BJ (cell line): ENCODE data around the gene CDK15. TPM values are rescaled to one million over a fixed set of nuclear protein-coding genes. Genes with fewer than 3 reads are reported as not detected.

Experiments
- CTCF ChIA-PET: fragments of 350-600 bp; formaldehyde crosslinking; extraction: SDS; loops from one replicate; lab custom pipeline; 2021; ENCODE audit warnings: antibody characterized with exemption, inconsistent platforms; lab: Yijun Ruan, JAX
- POLR2A ChIA-PET: fragments of 300-600 bp; sonication (Branson Sonifier 250); formaldehyde crosslinking; extraction: SDS; loops from one replicate; lab custom pipeline; 2021; ENCODE audit warnings: antibody characterized with exemption; lab: Charles Lee
- DNase-seq: peaks from one replicate; pipeline ENCODE4 v3.0.0-alpha.2; 2011; ENCODE audit warnings: low read depth
- H3K27me3 ChIP-seq: 2 replicates; pipeline ENCODE4 v1.6.0; 2011; ENCODE audit warnings: low read length; ENCODE audit not compliant: control insufficient read depth, insufficient read depth
- H3K36me3 ChIP-seq: 2 replicates; pipeline ENCODE4 v1.5.1; 2011; ENCODE audit warnings: low read length; ENCODE audit not compliant: control insufficient read depth, insufficient read depth
- H3K4me3 ChIP-seq: 2 replicates; pipeline ENCODE4 v1.5.1; 2011; ENCODE audit warnings: low read depth, mild to moderate bottlenecking, control low read depth, low read length
- CTCF ChIP-seq: IDR thresholded peaks from 2 replicates; pipeline ENCODE4 v1.5.1; 2011; ENCODE audit warnings: low read depth, mild to moderate bottlenecking, control low read depth, inconsistent platforms, low read length, moderate library complexity; ENCODE audit not compliant: insufficient read depth
- polyA plus RNA-seq: library from polyadenylated mRNA; depleted of rRNA; stranded (reverse); fragments of >200 nt; gene quantifications from 2 replicates; pipeline ENCODE4 v1.2.3, GENCODE V29; 2011

The CDK15 gene
- polyA plus RNA-seq, 1 experiment: 8.2 TPM

- CTCF ChIA-PET: interaction anchor here (2.3 kb wide), 1 partner anchor 12 kb away, joined by 6 read pairs; no protein-coding TSS in a partner anchor
- H3K36me3 ChIP-seq: no peaks in the 10 kb centered on the region
- POLR2A ChIA-PET: no interaction called here
- H3K27me3 ChIP-seq: no peaks in the 10 kb centered on the region
- no peak for TF ChIP-seq CTCF
- DNase-seq: no peak
- H3K4me3 ChIP-seq: no peak overlapping the region
Measured at GRCh38 chr2:201833781-201834180, 27.4 kb downstream of the CDK15 start.

GRCh38 chr2:201835066-201835465, 28.7 kb downstream of the CDK15 start:
- Histone ChIP-seq H3K4me3 (no peak overlapping the region), H3K36me3 (no peaks in the 10 kb centered on the region), H3K27me3 (no peaks in the 10 kb centered on the region)
- no peak for DNase-seq
- TF ChIP-seq CTCF: no peak
- ChIA-PET CTCF (interaction anchor here (1.2 to 2.3 kb wide), 2 partner anchors 10 to 20 kb away, joined by 3 to 6 read pairs; no protein-coding TSS in a partner anchor), POLR2A (no interaction called here)

- no peak for DNase-seq
- Histone ChIP-seq H3K36me3 (no peaks in the 10 kb centered on the region), H3K27me3 (no peaks in the 10 kb centered on the region), H3K4me3 (no peak overlapping the region)
- POLR2A ChIA-PET: no interaction called here
- no peak for TF ChIP-seq CTCF
- CTCF ChIA-PET: interaction anchor here (1.9 kb wide), 2 partner anchors 9 to 12 kb away, joined by 4 to 7 read pairs; no protein-coding TSS in a partner anchor
Measured at GRCh38 chr2:201837391-201837790, 31.1 kb downstream of the CDK15 start.

- POLR2A ChIA-PET: no interaction called here
- CTCF ChIA-PET: interaction anchor here (1.1 to 1.9 kb wide), 4 partner anchors 10 to 591 kb away, joined by 3 to 7 read pairs (median 4); no protein-coding TSS in a partner anchor
- DNase-seq: no peak
- Histone ChIP-seq H3K4me3 (no peak overlapping the region), H3K36me3 (no peaks in the 10 kb centered on the region), H3K27me3 (no peaks in the 10 kb centered on the region)
- TF ChIP-seq CTCF: no peak
Measured at GRCh38 chr2:201837824-201838431, 31.6 kb downstream of the CDK15 start.

- DNase-seq: no peak
- POLR2A ChIA-PET: no interaction called here
Measured at GRCh38 chr2:201839727-201840126, 33.4 kb downstream of the CDK15 start.

More at GRCh38 chr2:201839727-201840126, 33.4 kb downstream of the CDK15 start:
- Histone ChIP-seq H3K36me3 (no peaks in the 10 kb centered on the region), H3K4me3 (no peak overlapping the region), H3K27me3 (no peaks in the 10 kb centered on the region)
- CTCF ChIA-PET: no interaction called here
- no peak for TF ChIP-seq CTCF
